Mononuclear cell (primary cell): ENCODE data around the gene ROBO2. TPM values are rescaled to one million over a fixed set of nuclear protein-coding genes. Genes with fewer than 3 reads are reported as not detected.

ENCODE experiments used
- H3K27me3 ChIP-seq: 2 replicates; pipeline ENCODE4 v1.6.0; 2011; ENCODE audit warnings: low read length, control low read depth; ENCODE audit not compliant: insufficient read depth
- H3K4me1 ChIP-seq: 2 replicates; pipeline ENCODE4 v1.5.1; 2011; ENCODE audit warnings: mild to moderate bottlenecking, low read length, control low read depth; ENCODE audit not compliant: insufficient read depth
- H3K4me3 ChIP-seq: 2 replicates; pipeline ENCODE4 v1.5.1; 2011; ENCODE audit warnings: mild to moderate bottlenecking, low read length, moderate library complexity
- H3K9me3 ChIP-seq: 2 replicates; pipeline ENCODE4 v1.5.1; 2011; ENCODE audit warnings: low read depth, mild to moderate bottlenecking, control low read depth, low read length
- total RNA-seq: library from RNA; depleted of rRNA; stranded (reverse); fragments of >200 nt; gene quantifications from one replicate; pipeline ENCODE4 v1.2.3, GENCODE V29; 2012

The ROBO2 gene
- total RNA-seq, 1 donor, result under 0.01 TPM

DNA sequence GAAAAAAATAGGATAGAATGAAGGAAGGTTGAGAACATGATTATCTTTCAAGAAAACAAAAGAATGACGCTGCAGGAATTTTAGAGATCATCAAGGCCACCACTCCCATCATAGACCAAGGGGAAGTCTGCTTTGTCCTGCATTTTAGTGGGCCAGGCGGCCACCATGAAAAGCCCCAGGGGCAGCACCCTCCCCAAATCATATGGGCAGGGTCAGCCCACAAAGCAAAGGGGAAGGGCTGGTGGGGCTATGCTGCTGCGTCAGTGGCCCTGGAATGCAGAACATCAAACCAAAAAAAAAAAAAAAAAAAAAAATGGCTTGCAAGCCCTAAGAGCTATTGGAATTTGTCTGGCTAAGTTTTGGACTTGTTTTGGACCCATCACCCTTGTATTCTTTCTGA lies 620.8 kb downstream of the ROBO2 start:
- no peaks in the 10 kb centered on the region for H3K4me1 ChIP-seq
- H3K27me3 ChIP-seq, result no peaks in the 10 kb centered on the region
- H3K9me3 ChIP-seq, result peaks cover 5% of the 10 kb centered on the region
- H3K4me3 ChIP-seq, result no peak overlapping the region

DNA sequence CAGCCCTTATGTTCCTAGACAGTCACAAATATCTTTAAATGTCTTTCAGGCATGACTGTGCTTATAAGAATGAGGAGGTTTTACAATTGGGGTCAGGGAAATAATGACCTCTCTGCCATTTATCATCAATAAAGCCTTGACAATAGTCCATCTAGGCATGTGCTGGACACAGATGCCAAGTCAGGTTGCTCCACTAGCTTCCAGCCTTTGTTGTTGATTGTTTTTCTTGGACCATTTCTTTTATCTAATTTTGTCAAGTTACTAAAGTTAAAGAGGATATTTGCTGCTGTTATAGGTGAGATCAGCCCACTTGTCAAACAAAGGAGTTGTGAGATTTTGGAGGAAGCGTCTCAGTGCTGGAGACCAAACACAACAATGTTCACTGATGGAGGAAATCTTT lies 628.0 kb downstream of the ROBO2 start:
- no peaks in the 10 kb centered on the region for H3K4me1 ChIP-seq
- no peak overlapping the region for H3K4me3 ChIP-seq
- H3K9me3 ChIP-seq, result no peaks in the 10 kb centered on the region
- no peaks in the 10 kb centered on the region for H3K27me3 ChIP-seq

DNA sequence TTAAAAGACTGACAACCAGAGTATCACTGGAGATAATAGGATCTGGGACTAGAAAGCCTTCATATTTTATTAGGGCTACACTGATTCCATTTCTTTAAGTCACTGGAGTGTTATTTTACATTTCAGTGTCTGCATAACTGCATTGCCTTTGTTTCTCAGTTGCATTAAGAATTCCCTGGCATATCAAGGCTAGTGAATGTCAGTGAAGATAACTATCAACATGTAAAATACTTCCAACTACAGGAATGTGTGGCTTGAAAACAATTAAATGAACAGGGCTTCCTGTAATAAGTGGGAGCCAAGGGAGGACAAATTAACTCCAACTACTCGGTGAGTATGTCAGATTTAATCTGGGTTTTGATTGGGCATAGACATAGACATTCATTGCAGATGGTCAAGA lies 628.5 kb downstream of the ROBO2 start:
- H3K27me3 ChIP-seq, result no peaks in the 10 kb centered on the region

DNA sequence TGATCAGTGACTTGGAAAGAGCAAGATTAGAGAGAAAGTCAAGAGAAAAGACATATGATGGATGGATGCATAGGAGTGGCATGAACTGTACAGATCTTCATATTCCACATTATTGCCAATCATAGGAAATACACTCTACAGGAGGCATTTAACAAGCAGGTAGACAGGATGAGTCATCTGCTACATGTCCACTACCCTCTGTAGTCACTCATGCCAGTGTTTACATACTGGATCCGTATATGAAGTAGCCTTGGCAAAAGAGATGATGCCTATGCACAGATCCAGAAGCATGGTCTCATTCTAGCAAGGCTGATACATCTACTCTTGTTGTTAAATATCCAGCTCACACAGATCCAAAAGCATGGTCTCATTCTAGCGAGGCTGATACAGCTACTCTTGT lies 632.1 kb downstream of the ROBO2 start:
- Histone ChIP-seq H3K27me3 (no peaks in the 10 kb centered on the region), H3K9me3 (no peaks in the 10 kb centered on the region), H3K4me1 (no peaks in the 10 kb centered on the region), H3K4me3 (no peak overlapping the region)

More for the DNA sequence above, 628.5 kb downstream of the ROBO2 start:
- Histone ChIP-seq H3K9me3 (no peaks in the 10 kb centered on the region), H3K4me3 (no peak overlapping the region), H3K4me1 (no peaks in the 10 kb centered on the region)

DNA sequence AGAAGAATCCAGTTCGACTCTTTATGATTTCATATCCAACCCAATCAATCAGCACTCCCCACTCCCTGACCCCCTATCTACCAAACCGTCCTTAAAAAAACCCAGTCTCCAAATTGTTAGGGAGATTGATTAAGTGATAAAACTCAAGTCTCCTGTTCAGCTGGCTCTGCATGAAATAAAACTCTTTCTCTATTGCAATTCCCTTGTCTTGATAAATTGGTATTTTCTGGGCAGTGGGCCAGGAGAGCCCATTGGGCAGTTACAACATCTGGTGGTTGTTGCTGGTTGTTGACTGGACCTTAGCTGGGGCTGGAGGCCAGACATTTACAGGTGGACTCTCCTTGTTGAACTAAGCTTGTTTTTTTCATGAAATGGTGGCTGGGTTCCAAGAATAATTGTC lies 642.3 kb downstream of the ROBO2 start:
- Histone ChIP-seq H3K4me3 (no peak overlapping the region), H3K4me1 (no peaks in the 10 kb centered on the region), H3K9me3 (peaks cover 18% of the 10 kb centered on the region), H3K27me3 (no peaks in the 10 kb centered on the region)

DNA sequence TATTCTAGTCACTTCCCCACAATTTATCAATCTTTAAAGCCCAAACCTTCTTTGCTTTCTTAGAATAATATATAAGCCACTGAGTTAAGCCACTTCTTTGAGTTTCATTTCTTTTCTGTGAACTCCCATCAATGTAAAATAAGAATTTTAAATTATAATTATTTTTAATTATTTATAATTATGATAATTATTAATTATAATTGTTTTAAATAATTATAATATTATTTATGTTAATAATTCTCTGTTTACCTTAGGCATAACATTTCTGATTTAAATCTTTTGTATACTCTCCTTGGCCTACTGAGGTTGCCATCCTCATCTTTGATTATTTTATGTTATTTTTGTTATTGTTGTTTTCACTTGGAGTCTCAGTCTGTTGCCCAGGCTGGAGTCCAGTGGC lies 644.2 kb downstream of the ROBO2 start:
- Histone ChIP-seq H3K4me1 (no peaks in the 10 kb centered on the region), H3K9me3 (peaks cover 18% of the 10 kb centered on the region), H3K4me3 (no peak overlapping the region), H3K27me3 (no peaks in the 10 kb centered on the region)

DNA sequence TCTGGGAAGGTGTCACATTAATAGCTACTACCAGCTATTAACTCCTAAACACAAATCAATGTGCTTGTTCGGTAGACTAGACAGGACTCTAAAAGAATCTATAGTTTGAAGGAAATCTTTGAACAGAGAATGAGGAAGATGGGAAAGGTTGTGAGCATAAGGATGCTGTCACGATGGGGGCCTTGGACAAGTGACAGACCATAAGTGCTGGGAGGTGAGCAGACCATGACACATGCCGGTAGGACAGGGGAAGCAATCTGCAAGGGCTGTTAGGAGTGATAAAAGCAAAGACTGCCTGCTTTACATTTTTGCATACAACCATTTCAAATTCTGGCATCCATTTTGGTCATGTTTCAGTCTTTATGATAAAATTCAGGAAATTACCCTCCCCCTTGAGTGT lies 645.8 kb downstream of the ROBO2 start:
- no peaks in the 10 kb centered on the region for H3K27me3 ChIP-seq
- H3K4me3 ChIP-seq, result no peak overlapping the region
- H3K9me3 ChIP-seq, result peaks cover 18% of the 10 kb centered on the region
- no peaks in the 10 kb centered on the region for H3K4me1 ChIP-seq

DNA sequence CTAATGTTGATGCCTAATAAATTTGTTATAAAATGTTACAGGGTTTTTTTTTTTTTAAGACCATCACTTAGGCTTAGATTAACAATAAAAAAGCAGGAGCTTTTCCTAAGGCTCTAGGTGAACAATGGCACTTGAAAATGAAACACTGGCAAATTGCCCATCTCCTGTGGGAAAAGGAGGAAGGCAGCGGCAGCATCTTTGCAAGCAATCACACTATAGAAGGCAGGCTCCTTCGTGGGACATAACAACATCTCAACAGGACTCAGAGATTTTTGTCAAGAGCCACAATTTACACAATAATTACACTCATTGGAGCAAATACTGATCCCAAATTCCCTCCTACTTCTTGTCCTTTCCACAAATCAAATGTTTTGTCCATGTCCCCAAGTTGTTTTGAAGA lies 646.7 kb downstream of the ROBO2 start:
- H3K27me3 ChIP-seq, result no peaks in the 10 kb centered on the region
- H3K9me3 ChIP-seq, result peaks cover 10% of the 10 kb centered on the region
- H3K4me3 ChIP-seq, result no peak overlapping the region
- H3K4me1 ChIP-seq, result no peaks in the 10 kb centered on the region

DNA sequence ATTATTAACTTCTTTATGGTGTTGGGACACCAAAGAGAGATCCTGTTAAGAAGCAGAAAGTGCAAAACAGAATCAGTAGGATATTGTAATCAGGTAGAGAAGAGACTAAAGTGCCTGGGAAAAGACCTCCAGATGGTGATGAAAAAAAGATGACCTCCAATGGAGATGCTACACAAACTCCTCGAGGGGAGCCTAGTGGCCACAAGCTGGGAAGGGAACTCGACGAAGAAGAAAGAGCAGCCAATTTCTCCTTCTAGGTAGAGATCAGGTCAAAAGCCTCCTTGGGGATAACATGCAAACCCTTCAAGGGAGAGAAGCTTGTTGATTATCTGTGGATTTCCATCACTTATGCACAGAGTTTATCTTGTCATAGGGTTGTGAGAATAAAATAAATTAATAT lies 647.6 kb downstream of the ROBO2 start:
- Histone ChIP-seq H3K9me3 (peaks cover under 1% of the 10 kb centered on the region), H3K4me1 (no peaks in the 10 kb centered on the region), H3K27me3 (no peaks in the 10 kb centered on the region), H3K4me3 (no peak overlapping the region)

DNA sequence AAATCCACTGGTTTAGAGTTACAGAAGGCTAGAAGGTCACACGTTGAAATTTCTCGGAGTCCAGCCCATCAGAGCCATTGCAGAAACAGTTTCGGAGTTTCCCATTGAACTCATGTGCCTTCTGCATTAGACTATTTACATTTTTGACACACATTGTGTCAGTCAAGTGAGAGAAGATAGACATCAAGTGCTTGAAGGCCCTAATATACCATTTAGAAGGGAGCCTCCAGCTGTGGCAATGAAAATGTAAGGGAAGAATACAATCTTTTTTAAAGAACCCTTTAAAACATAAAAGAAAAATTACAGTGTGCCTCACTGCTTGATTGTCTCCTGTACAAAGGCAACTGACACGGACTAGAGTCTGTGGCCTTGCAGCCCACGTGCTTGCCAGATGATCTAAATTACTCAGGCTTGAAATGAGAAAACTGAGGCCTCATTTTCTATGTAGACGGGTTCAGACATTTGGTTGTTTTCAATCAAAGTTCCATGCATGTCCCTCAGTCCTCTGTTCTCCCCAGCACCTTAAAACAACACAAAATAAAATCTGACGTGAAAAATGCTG lies 650.5 kb downstream of the ROBO2 start:
- Histone ChIP-seq H3K27me3 (no peaks in the 10 kb centered on the region), H3K4me3 (no peak overlapping the region), H3K4me1 (no peaks in the 10 kb centered on the region), H3K9me3 (no peaks in the 10 kb centered on the region)

DNA sequence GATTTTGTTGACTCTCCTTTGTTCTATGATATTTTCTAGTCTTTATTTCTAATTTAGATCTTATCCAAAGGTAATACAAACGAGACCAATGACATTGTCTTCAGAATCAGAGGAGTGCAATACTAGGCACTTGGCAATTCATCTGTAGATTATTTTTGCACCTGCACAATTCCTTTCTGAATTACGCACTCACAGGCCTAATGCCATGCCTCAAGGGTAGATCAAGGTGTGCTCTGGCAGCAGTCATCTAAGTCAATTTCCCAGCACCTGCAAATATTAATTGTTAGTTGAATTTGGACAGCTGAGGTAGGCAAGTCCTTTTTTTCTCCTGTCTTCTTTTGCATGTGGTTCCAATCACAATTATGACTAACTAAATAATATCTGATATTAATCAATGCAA lies 653.2 kb downstream of the ROBO2 start:
- Histone ChIP-seq H3K27me3 (no peaks in the 10 kb centered on the region), H3K4me3 (no peak overlapping the region), H3K9me3 (no peaks in the 10 kb centered on the region), H3K4me1 (no peaks in the 10 kb centered on the region)

DNA sequence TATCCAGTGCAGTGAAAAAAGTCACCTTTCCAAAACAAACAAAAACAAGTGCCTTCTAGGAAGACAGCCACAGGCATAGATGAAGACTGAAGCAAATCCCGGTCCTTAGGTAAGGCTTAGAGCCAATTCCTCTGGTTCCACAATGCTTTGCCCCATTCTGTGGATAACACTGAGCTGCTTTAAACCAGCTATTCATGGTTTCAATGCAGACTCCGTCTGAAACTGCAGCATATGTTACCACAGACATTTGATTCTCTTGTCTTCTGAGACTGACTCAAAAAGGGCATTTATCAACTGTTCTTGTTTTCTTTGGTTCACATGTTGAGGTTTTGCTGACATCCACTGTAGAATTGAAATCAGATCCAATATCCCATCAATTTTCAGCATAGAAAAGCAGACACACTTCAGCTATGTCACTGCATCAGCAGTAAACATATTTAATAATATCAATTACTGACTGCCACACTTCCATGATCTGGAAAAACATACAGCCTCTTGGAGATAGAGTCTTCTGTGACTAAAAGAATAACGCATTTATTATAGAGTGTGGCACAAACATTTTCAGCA lies 659.3 kb downstream of the ROBO2 start:
- Histone ChIP-seq H3K27me3 (no peaks in the 10 kb centered on the region), H3K4me3 (no peak overlapping the region), H3K9me3 (no peaks in the 10 kb centered on the region), H3K4me1 (no peaks in the 10 kb centered on the region)
